Parathyroid adenoma (tissue), 2 donors: ENCODE measurements around the gene LMX1A.

Source experiments
- H2AFZ ChIP-seq: fragments of 300-600 bp; sonication (generic); one replicate; pipeline ENCODE4 v1.7.0; 2017; ENCODE audit warnings: antibody characterized with exemption, mild to moderate bottlenecking
- H3K27ac ChIP-seq: fragments of 300-600 bp; sonication (generic); one replicate; pipeline ENCODE4 v1.7.0; 2017
- H3K27me3 ChIP-seq: fragments of 300-600 bp; sonication (generic); one replicate; pipeline ENCODE4 v1.7.0; 2017; ENCODE audit warnings: low read length; ENCODE audit not compliant: control insufficient read depth, insufficient read depth
- H3K36me3 ChIP-seq: fragments of 300-600 bp; sonication (generic); one replicate; pipeline ENCODE4 v1.7.0; 2017; ENCODE audit warnings: low read length; ENCODE audit not compliant: control insufficient read depth, insufficient read depth
- H3K4me1 ChIP-seq: fragments of 300-600 bp; sonication (generic); one replicate; pipeline ENCODE4 v1.7.0; 2017; ENCODE audit warnings: control low read depth
- H3K4me2 ChIP-seq: fragments of 300-600 bp; sonication (generic); one replicate; pipeline ENCODE4 v1.7.0; 2017; ENCODE audit warnings: low read length
- H3K4me3 ChIP-seq: fragments of 300-600 bp; sonication (generic); one replicate; pipeline ENCODE4 v1.7.0; 2017; ENCODE audit warnings: low read depth, low read length
- H3K79me2 ChIP-seq: fragments of 300-600 bp; sonication (generic); one replicate; pipeline ENCODE4 v1.7.0; 2017; ENCODE audit warnings: control low read depth
- H3K9ac ChIP-seq: fragments of 300-600 bp; sonication (generic); one replicate; pipeline ENCODE4 v1.7.0; 2017; ENCODE audit warnings: mild to moderate bottlenecking
- H3K9me3 ChIP-seq: fragments of 300-600 bp; sonication (generic); one replicate; pipeline ENCODE4 v1.7.0; 2017; ENCODE audit warnings: low read length; ENCODE audit not compliant: control insufficient read depth
- TF ChIP-seq, protein P1 (sequence below): fragments of 300-600 bp; sonication (generic); IDR thresholded peaks from one replicate; pipeline ENCODE4 v1.7.0; 2017; ENCODE audit warnings: antibody characterized with exemption, mild to moderate bottlenecking
- donor health status: primary hyperparathyroidism.

The LMX1A gene

GRCh38 chr1:165217958-165218357 lies 138.6 kb downstream of the LMX1A start:
- TF ChIP-seq, protein P1, sequence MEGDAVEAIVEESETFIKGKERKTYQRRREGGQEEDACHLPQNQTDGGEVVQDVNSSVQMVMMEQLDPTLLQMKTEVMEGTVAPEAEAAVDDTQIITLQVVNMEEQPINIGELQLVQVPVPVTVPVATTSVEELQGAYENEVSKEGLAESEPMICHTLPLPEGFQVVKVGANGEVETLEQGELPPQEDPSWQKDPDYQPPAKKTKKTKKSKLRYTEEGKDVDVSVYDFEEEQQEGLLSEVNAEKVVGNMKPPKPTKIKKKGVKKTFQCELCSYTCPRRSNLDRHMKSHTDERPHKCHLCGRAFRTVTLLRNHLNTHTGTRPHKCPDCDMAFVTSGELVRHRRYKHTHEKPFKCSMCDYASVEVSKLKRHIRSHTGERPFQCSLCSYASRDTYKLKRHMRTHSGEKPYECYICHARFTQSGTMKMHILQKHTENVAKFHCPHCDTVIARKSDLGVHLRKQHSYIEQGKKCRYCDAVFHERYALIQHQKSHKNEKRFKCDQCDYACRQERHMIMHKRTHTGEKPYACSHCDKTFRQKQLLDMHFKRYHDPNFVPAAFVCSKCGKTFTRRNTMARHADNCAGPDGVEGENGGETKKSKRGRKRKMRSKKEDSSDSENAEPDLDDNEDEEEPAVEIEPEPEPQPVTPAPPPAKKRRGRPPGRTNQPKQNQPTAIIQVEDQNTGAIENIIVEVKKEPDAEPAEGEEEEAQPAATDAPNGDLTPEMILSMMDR = no peak
- Histone ChIP-seq H3K9ac (no peak overlapping the region), H3K36me3 (no peaks in the 10 kb centered on the region), H3K4me1 (no peaks in the 10 kb centered on the region), H3K79me2 (no peaks in the 10 kb centered on the region), H3K4me2 (no peak overlapping the region), H3K27me3 (no peaks in the 10 kb centered on the region), H3K27ac (no peak overlapping the region), H3K9me3 (no peaks in the 10 kb centered on the region), H2AFZ (no peak overlapping the region), H3K4me3 (no peak overlapping the region)

DNA sequence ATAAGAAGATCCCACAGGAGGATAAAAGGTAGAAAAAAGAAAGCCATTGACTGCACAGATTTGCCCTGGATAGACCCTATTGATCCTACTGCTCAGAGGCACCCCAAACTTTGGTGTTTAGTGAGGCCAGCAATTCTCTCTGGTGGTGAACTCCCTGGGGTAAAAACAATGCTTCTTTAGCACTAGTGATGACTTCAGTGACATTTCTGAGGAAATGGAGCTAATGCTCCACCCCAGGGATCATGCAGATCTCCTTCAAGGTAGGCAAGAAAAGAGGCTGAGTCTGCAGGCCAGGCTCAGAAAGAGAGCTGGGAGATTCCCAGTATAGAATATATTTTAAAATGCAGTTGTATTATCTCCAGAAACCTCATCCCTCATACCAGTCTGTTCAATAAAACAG lies 140.3 kb downstream of the LMX1A start:
- Histone ChIP-seq H3K27me3 (no peaks in the 10 kb centered on the region), H3K4me3 (no peak overlapping the region), H3K27ac (no peak overlapping the region), H3K4me2 (no peak overlapping the region), H3K4me1 (no peaks in the 10 kb centered on the region), H3K9ac (no peak overlapping the region), H3K9me3 (no peaks in the 10 kb centered on the region), H3K36me3 (no peaks in the 10 kb centered on the region), H3K79me2 (no peaks in the 10 kb centered on the region), H2AFZ (no peak overlapping the region)
- TF ChIP-seq, protein P1 = no peak

- Histone ChIP-seq H2AFZ (no peak overlapping the region), H3K4me3 (no peak overlapping the region), H3K4me1 (no peaks in the 10 kb centered on the region), H3K79me2 (no peaks in the 10 kb centered on the region), H3K9ac (no peak overlapping the region), H3K36me3 (no peaks in the 10 kb centered on the region), H3K9me3 (no peaks in the 10 kb centered on the region), H3K27me3 (no peaks in the 10 kb centered on the region), H3K4me2 (no peak overlapping the region), H3K27ac (no peak overlapping the region)
- TF ChIP-seq, protein P1 = no peak
Measured at GRCh38 chr1:165215676-165216075, 140.8 kb downstream of the LMX1A start.

- Histone ChIP-seq H3K9ac (no peak overlapping the region), H2AFZ (no peak overlapping the region), H3K27me3 (no peaks in the 10 kb centered on the region), H3K4me3 (no peak overlapping the region), H3K36me3 (no peaks in the 10 kb centered on the region), H3K4me1 (no peaks in the 10 kb centered on the region), H3K4me2 (no peak overlapping the region), H3K27ac (no peak overlapping the region), H3K9me3 (no peaks in the 10 kb centered on the region), H3K79me2 (no peaks in the 10 kb centered on the region)
- TF ChIP-seq, protein P1 = no peak
Measured at GRCh38 chr1:165212229-165212628, 144.3 kb downstream of the LMX1A start.

- Histone ChIP-seq H3K36me3 (no peaks in the 10 kb centered on the region), H3K4me1 (peaks cover 3% of the 10 kb centered on the region), H3K9ac (no peak overlapping the region), H3K4me3 (no peak overlapping the region), H3K4me2 (no peak overlapping the region), H3K79me2 (no peaks in the 10 kb centered on the region), H2AFZ (no peak overlapping the region), H3K9me3 (no peaks in the 10 kb centered on the region), H3K27ac (no peak overlapping the region), H3K27me3 (no peaks in the 10 kb centered on the region)
- TF ChIP-seq, protein P1 = no peak
Measured at GRCh38 chr1:165207853-165208515, 148.5 kb downstream of the LMX1A start.
